ENCODE measurements around the gene CTBP2.

The CTBP2 gene

DNA sequence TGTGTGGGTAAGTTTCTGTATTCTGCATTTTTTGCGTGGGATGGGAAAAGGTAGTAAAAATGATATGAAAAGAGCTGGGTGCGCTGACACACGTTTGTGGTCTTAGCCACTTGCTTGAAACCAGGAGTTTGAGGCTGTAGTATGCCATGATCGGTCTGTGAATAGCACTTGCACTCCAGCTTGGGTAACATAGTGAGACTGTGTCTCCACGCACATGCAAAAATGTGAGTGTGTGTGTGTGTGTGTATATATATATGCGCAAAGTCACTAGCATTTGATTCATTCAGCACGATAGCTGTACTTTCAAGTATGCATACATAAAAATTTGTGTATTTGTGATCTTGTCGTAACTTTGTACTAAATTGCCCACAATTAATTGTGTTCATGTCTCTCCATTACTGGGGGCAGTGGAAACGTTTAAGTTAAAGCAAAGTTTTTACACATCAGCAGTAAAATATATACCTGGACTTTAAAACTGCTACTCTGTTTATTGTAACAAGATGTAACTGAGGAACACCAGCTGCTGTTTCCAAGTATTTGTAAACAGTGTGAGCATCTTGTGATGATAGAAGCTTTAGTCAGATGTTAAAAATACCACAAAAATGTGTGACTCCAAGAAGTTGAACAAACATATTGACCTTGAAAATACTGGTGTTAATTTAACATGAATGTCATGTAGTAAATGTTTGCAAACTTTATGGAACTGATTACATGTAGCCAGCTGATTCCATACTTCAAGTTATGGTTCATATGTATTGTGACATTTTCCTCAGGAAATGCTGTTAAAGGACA, 216.9 kb downstream of the CTBP2 start:
- intact Hi-C loops (cut with DNase I), result no loop called here

DNA sequence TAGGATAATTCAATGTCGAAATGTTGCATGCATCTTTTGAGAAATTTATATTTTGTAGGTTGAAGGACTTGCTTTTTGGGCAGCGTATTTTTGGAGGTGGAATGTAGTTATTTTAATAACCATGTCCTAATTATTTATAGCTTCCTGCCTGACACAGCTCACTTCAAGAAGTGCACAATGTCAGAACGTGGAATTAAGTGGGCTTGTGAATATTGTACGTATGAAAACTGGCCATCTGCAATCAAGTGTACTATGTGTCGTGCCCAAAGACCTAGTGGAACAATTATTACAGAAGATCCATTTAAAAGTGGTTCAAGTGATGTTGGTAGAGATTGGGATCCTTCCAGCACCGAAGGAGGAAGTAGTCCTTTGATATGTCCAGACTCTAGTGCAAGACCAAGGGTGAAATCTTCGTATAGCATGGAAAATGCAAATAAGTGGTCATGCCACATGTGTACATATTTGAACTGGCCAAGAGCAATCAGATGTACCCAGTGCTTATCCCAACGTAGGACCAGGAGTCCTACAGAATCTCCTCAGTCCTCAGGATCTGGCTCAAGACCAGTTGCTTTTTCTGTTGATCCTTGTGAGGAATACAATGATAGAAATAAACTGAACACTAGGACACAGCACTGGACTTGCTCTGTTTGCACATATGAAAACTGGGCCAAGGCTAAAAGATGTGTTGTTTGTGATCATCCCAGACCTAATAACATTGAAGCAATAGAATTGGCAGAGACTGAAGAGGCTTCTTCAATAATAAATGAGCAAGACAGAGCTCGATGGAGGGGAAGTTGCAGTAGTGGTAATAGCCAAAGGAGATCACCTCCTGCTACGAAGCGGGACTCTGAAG, 217.8 kb downstream of the CTBP2 start:
- DNase-seq, result no peak
- intact Hi-C loops (cut with DNase I), result no loop called here

More for the DNA sequence above, 216.9 kb downstream of the CTBP2 start:
- no peak for DNase-seq

DNA sequence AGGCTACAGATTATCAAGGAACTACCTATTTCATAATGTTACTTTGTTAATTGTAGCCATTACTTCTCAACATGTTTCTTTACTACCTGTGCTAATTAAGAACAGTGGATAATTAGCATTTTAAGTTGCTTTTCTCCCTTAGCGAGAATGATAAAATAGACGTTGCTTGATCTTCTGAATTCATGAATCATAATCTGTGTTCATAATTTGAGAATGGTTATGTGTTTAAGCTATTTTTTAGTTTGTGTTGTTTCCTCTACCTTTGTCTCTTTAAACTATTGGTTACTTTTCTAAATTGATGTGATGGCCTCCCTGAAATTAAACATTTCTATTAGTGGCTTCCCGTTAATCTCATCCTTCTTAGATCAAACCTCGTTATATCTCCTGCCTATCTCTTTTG, 218.5 kb downstream of the CTBP2 start, which contains the start of gene ZRANB1:
Gene ZRANB1 (plus strand): TSS at position 301 of the 400 bp plus-strand sequence. CDS start 371 bp downstream, outside the sequence.
- intact Hi-C loops (cut with DNase I), result no loop called here

DNA sequence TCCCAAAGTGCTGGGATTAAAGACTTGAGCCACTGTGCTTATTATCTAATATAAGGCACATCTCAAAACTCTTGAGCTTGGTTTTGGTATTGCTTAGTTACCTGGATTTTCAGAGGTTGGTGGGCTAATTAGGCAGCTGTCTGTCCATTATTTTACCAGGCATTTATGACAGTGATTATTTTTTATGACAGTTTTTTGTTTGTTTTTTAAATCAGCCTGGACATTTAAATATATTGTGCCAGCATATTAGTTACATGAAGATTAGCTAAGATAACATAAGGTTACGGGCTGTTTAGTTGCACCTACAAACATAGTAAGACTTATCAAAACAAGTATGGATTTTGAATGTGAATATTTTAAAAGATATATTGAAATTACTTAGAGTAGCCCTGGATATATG, 221.1 kb downstream of the CTBP2 start:
- intact Hi-C loops (cut with DNase I), result no loop called here

More for the DNA sequence above, 218.5 kb downstream of the CTBP2 start, which contains the start of gene ZRANB1:
- DNase-seq, result no peak

DNA sequence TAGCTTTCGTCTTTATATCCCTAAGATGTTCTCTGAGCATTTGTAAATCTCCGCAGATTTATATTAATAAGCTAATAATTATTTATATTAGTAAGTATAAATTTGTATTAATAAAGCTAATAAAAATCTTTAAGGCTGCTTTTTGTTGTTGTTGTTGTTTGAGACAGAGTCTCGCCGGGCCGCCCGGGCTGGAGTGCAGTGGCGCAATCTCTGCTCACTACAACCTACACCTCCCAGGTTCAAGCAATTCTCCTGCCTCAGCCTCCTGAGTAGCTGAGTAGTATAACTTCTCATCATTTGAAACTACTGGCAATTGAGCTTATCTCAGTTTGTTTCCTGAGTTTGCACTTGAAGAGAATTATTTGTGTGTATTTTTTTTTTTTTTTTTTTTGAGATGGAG, 223.6 kb downstream of the CTBP2 start:
- no peak for DNase-seq
- intact Hi-C loops (cut with DNase I), result no loop called here

More for the DNA sequence above, 221.1 kb downstream of the CTBP2 start:
- no peak for DNase-seq

DNA sequence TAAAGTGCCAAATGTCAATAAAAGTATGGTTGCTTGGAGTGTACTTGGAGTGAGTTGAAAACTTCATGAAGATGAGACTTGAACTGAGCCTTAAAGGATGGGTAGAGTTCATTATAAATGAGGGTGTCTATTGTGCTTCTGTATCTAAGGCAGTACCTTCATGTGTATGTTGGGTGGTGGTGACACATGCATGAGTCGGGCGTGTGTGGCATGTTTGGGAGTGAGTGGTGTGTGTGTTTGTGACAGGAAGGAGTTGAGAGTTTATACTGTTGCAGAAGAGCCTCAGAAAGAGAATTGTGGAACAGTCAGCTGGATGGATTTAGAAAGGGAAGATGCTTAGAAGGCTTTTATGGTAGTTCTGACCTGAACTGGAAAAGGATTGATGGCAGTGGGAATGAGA, 224.4 kb downstream of the CTBP2 start:
- intact Hi-C loops (cut with DNase I), result no loop called here

More for the DNA sequence above, 224.4 kb downstream of the CTBP2 start:
- no peak for DNase-seq
